Muscle of arm (tissue), 12 donors: ENCODE results near the gene TDRD12. TPM values are rescaled to one million over a fixed set of nuclear protein-coding genes. Genes with fewer than 3 reads are reported as not detected.

Experiments used
- DNase-seq: peaks from one replicate; pipeline ENCODE4 v3.0.0-alpha.2; 2013
- polyA plus RNA-seq, 12 donors: library from polyadenylated mRNA; unstranded; fragments of 120-200 nt; gene quantifications; one replicate each; pipeline ENCODE4 v1.2.1, GENCODE V29; 2013; ENCODE audit not compliant: insufficient read length in 12 of 12

TDRD12 gene
- polyA plus RNA-seq, 12 donors = 0.09 to 2.3 (median 0.44) TPM; not detected in 2

- DNase-seq = no peak
Measured at GRCh38 chr19:32809754-32810153, 90.2 kb downstream of the TDRD12 start.

DNA sequence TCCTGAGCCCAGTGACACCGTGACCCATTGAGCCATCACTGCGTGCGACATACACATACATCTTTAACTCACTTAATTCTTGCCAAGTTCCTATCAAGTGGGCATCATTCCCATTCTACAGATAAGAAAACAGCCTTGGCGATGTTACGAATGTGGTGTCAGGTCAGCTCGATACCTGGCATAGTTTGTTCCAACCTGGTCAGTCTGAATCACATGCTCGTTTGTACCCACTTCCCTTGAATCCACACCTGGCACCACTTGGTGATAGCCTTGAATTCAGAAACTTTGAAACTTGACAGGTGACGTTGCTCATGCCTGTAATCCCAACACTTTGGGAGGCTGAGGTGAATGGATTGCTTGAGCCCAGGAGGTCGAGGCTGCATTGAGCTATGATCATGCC lies 90.9 kb downstream of the TDRD12 start:
- no peak for DNase-seq

DNA sequence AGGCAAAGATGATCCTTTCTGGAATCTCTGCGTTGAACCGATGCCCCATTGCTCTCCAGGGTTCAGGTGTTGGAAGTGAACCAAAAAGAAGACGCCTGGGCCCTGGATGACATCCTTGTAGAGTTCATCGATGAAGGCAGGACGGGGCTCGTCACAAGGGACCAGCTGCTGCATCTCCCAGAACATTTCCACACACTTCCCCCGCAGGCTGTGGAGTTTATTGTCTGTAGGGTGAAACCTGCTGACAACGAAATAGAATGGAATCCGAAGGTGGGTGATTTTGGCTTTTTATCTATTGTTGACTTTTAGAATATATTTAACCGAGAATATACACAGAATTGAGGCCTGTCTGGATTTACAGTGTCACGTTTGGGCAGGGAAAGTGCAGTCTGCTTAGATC lies 91.6 kb downstream of the TDRD12 start:
- DNase-seq = no peak

DNA sequence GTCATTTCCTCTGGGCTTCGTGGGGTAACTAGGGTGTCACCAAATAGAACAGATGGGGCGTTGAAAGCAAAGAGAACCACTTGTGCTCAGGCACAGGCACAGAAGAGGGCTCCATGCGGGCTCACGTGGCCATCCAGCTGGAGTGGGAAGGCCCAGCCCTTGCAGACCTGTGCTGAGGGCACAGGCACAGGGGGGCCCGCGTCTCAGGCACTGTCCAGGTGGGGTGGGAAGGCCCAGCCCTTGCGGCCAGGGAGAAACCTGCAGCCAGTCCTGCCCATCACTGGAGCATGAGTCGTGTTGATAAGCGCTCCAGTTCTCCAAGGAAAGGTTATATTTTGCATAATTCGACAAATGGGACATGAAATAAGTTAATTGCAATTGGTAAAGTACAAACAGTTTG lies 92.5 kb downstream of the TDRD12 start:
- no peak for DNase-seq

- no peak for DNase-seq
Measured at GRCh38 chr19:32812571-32812970, 93.0 kb downstream of the TDRD12 start.

DNA sequence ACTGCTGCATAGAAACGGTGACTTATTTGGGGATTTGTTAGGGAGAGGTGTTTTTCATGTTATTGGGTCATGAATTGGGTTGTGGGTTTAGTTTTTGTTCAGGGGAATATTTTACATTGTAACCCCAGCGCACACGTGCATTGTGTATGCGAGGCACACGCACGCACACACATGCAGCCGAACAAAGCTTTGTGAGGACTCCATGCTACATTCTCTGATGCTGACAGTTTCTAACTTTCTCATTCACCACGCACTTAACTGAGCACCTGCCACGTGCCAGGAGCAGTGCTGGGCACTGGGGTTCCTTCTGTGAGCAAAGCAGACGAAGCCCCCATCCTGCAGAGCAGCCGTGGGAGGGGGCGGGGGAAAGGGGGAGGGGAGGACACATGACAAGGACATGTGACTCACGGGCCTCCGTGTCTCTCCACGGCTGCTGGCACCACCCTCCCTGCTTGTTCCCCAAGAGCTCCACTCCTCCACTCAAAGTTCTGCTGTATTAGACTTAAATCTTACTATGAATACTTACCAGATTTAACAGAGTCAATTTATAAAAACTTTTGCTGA lies 94.4 kb downstream of the TDRD12 start:
- DNase-seq = no peak

DNA sequence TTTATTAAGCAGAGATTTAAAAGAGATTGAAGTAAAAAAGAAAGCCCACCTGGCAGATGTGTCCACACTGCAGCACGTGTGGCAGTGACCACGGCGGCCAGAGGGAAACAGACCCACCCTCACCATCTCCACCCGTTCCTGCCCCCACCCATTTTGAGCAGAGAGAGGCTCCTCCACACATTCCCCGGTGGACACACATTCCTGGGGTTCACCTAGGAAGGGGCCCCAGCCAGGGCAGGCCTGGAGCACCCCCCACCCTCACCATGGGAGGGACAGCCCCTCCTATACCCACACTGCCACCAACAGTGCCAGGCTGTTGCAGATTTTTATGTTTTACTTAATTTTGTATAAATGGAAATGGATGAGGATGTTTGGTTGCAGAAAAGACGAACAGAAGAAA lies 95.1 kb downstream of the TDRD12 start:
- no peak for DNase-seq

- DNase-seq = no peak
Measured at GRCh38 chr19:32816555-32817099, 97.1 kb downstream of the TDRD12 start.

DNA sequence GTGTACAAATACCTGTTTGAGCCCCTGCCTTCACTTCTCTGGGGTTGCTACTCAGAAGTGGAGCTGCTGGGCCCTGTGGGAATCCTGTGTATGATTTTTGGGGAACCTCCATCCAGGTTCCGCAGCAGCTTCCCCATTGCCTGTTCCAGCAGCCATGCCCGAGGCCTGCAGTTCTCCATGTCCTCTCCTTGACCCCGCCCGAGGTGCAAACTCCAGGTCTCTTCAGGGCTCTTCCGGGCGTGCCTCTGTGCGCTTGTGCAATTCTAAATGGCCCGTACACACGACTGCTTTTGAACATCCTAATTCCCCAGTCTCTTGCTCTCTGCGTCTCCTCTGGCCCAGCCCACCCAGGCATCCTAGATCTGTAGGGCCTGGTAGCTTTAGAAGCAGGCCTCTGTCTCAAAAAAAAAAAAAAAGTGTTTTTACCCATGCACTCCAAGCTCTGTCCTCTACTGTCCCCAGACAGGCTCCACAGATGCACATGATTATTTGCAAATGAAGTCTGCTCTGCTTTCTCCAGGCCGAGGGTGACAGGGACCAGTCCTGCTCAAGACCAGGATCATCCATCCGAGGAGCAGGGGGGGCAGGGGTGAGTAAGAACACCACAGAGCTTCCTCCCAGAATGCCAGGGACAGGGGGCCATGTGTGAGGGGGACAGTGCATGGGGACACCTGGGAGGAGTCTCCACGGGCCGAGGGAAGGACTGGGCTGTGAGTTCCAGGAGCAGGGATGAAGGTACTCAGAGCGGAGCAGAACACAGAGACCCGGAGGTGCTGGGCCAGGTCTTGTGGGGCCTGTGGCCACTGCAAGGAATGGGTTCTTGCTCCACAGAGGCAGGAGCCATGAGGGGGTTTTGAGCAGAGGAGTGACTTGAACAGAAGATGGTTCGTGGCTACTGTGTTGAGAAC lies 98.3 kb downstream of the TDRD12 start:
- DNase-seq = no peak

DNA sequence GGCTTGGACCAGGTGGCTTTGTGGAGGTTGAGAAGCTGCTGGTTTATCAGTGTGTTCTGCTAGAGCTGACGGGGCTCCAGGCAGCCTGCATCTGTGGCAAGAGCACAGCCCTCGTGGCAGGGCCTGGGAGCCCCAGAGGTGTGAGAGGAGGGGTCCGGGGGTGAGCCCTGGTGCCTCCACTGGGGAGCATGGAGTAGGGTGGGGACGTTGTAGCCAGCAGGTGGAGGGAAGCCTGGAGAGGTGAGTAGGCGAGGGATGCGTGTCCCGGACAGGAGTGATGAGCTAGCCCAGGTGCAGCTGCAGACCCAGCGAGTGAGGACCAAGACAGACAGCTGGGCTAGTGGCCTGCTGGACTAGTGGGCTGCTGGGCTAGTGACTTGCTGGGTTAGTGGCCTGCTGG lies 99.0 kb downstream of the TDRD12 start:
- no peak for DNase-seq

DNA sequence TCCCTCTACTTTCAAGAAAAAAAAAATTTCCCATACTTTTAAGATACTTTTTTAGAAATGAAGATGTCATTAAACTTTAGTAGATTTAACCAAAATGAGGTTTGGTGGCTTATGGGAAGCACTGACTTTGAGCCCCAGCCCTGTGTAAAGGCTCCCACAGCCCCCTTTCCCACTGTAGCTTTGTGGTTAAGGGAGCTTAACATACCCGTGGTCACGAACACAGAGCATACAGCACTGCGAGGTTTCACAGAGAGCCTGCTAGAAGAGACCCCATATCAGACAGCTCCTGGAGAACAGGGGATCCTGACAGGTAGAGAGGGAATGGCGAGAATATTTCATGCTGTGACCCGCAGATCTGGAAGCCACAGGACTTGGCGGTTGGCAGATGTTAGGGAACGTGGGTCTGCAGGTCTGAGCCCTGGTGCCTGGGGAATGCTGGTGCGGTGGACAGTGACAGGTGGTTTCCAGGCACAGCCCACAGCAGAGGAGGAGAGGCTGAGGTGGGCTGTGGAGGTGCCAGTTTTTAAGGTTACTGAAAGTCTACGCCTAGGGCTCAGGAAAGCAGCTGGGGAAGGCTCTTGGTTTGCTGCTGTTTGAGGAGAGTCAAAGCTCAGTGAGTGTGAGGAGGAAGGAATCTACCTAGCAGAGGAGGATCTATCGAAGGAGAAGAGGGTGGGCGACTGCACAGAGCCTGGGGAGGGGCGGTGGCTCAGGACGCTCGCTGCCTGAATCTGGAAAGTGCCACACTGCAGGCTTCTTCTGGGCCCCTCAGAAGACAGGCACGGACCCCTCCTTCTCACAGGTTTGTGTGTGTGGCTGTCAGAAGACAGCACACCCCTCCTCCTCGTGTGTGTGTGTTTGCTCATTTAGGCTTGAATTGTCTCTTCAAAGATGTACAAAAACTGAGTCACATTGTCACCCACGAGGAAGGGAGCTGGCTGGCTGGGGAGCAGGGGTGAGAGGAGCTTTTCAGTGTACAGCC lies 100.1 kb downstream of the TDRD12 start:
- no peak for DNase-seq

- DNase-seq = no peak
Measured at GRCh38 chr19:32822916-32823746, 103.6 kb downstream of the TDRD12 start.

DNA sequence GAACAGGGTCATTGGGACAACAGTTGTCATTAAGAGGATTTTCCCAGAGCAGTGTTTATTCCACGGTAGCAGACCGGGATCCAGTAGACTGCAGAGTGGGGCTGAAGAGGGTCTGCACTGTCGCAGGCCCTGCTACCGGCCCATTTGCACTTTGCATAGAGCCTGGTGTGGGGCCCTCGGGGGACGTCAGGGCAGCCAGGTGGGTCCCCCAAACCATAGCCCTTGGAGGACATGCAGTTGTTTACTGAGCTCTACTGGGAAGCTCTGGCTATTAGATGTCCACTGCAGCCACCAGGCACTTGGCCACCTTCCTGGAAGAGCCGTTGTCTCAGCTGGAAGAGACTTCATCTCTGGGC lies 104.2 kb downstream of the TDRD12 start:
- no peak for DNase-seq

DNA sequence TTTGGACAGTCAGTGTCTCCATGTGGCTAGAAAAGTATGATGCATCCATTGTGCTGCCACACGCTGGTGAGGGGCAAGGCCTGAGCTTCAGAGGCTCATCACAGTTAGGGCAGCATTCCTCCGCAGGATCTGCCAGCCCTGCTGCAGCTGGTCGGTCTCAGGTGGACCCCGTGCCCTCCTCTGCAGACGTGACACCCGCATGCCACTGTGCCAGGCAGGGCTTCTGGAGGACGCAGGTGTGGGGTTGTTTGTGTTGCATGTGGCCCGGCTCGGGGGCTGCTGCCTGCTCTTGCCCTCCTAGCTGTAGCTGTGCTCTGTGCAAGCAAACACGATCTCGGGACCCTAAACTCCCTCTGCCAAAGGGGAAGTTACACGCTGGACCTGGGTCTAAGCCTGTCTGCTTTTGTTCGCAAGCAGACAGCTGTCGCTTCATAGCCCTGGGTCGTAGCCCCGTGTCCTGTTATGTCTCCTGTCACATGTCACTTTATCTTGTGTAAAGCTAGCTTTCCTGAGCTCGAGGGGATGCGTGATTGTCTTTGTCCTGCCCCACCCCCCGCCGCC lies 104.7 kb downstream of the TDRD12 start:
- DNase-seq = no peak

DNA sequence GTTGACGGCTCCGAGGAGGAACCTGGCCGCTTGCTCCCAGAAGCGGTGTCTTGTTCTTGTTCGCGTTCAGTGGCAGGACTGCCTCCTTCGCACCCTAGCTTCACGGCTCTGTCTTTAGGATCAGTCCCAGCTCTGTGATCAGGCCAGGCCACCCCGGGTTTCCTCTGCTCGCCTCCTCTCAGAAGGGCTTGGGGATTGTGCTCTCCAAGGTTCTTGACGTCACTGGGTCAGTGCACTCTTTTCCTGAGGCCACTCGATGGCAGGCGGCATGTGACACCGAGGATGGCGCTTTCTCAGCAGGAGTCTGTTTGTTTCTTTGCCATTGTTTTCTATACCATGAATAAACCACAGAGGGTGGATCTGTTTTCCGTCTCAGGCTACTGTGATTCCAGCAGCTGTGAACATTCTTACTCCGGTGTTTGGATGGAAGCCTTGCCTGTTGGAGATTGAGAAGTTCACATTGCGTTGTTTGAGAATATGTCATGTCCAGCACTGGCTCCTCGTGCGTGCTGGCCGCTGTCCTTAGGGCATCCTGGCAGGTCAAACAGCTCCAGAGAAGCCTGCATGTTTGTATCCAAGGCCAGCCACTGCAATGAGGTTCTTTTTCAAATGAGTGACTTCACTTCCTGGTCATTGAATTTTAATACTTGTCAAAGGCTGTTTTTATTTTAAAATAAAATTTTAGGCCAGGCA lies 105.5 kb downstream of the TDRD12 start:
- no peak for DNase-seq

GRCh38 chr19:32828139-32828538 lies 108.6 kb downstream of the TDRD12 start:
- no peak for DNase-seq

DNA sequence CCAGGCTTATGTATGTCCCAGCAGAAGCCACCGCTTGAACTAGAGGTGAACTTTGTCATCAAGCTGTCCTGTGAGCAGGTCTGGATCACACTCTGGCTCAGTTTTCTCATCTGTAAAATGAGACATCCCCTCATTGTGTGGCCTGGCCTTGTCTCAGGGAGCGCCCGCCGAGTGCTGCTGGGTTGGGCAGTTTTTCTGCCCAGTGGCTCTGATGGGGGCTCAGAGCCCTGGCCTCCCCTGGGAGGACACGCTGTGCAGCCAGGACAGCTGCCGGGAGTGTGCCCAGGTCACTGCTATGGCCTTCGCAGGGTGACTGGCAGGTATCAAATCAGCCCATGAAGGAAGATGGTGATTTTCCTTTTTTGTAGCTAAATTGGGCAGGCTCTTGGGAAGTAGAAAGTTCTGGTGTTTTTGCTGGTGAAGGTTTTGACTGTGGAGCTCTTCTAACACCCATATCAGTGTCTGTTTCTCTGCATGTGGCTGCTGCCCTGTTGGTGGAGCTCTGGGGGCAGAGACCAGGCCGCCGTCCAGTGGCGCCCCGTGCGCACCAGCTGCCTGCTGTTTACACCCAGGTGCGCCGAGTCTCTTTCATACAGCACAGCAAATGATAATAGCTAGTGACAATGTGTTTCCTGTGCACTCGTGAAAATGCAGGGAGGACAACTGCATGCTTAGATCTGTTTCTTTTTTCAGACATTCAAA lies 109.2 kb downstream of the TDRD12 start:
- DNase-seq = no peak

DNA sequence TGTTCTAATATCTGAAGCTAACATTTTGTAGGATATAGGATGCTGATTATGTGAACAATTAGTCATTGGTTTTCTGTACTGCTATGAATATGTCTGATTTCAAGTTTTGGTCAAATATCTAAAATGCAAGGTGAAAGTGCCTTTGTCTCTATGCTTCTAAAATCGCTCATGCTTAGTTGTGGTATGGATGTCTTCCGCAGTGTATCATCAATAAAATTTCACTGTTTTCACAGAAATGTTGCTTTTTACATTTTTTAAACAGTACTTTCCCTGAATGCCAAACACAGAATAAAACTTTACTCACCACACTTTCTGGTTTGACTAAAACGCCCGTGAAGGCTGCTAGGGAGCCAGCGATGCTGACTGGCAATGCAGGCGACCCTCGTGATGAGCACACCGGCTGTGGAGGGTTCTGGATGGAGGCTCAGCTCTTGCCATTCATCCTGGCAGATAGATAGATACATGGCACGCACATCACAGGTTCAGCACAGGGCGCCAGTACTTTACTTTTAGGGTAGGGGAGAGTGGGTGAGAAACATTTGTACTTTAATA lies 109.9 kb downstream of the TDRD12 start:
- DNase-seq = no peak
